Endothelial cell of umbilical vein (primary cell): ENCODE data around the gene FNDC1.

ENCODE experiments used
- EZH2 ChIP-seq: IDR thresholded peaks from 2 replicates; pipeline ENCODE4 v1.6.1; 2012; ENCODE audit warnings: borderline replicate concordance, low read depth, mild to moderate bottlenecking, moderate library complexity, low read length, inconsistent platforms; ENCODE audit not compliant: severe bottlenecking
- FOS ChIP-seq: IDR thresholded peaks from 2 replicates; pipeline ENCODE4 v1.6.1; 2011; ENCODE audit warnings: mild to moderate bottlenecking, low read length, moderate library complexity, borderline replicate concordance; ENCODE audit not compliant: insufficient read depth
- GATA2 ChIP-seq: IDR thresholded peaks from 2 replicates; pipeline ENCODE4 v1.7.0; 2011; ENCODE audit warnings: low read depth, mild to moderate bottlenecking, moderate library complexity, mixed read lengths, low read length; ENCODE audit not compliant: insufficient read length, insufficient read depth
- JUN ChIP-seq: IDR thresholded peaks from 2 replicates; pipeline ENCODE4 v1.6.1; 2011; ENCODE audit warnings: borderline replicate concordance, low read depth; ENCODE audit not compliant: insufficient read length, insufficient read depth
- MYC ChIP-seq: IDR thresholded peaks from one replicate; pipeline ENCODE4 v1.6.1; 2011; ENCODE audit warnings: mild to moderate bottlenecking, low read depth, low read length
- POLR2A ChIP-seq: IDR thresholded peaks from 2 replicates; pipeline ENCODE4 v1.6.1; 2012; ENCODE audit warnings: low read depth, mild to moderate bottlenecking, control low read depth, low read length
- POLR2AphosphoS5 ChIP-seq: IDR thresholded peaks from 2 replicates; pipeline ENCODE4 v1.6.1; 2012; ENCODE audit warnings: low read depth, mild to moderate bottlenecking, control low read depth, low read length, moderate library complexity; ENCODE audit not compliant: insufficient read depth
- TF ChIP-seq, protein P1 (sequence below), 2 donors: IDR thresholded peaks; 1 replicate in 1 of 2; 2 replicates in 1 of 2; pipeline ENCODE4 v1.5.1; 2011; ENCODE audit warnings: low read length in 2 of 2, mild to moderate bottlenecking in 2 of 2, moderate library complexity in 2 of 2, control low read depth in 1 of 2, inconsistent platforms in 1 of 2, low read depth in 1 of 2; ENCODE audit not compliant: insufficient read depth in 1 of 2; ENCODE audit errors: extremely low read depth in 1 of 2
- TF ChIP-seq, protein P2 (sequence below): IDR thresholded peaks from 2 replicates; pipeline ENCODE4 v1.6.1; 2011; ENCODE audit not compliant: insufficient read depth, insufficient read length

DNA sequence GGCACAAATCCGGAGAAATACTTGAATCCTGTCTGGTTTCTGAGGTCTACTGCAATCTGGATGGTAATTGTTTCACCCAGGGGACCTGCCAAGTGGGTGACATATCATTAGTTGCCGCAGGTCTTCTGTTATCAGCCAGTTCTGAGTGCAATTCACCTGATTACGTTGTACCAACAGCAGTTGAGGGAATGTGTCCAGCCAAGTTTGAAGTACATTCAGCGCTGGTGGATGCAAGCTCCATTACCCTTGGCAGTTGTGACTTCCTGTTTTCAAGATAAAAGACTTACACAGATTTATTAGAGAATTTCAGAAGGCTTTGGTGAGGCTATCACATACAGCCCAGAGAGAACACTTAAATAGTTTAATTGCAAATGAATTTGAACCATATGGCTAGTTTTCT lies 42.8 kb downstream of the FNDC1 start:
- TF ChIP-seq POLR2AphosphoS5 (no peak), POLR2A (no peak), GATA2 (no peak), EZH2 (no peak), MYC (no peak), JUN (no peak), FOS (no peak)
- TF ChIP-seq, protein P1, sequence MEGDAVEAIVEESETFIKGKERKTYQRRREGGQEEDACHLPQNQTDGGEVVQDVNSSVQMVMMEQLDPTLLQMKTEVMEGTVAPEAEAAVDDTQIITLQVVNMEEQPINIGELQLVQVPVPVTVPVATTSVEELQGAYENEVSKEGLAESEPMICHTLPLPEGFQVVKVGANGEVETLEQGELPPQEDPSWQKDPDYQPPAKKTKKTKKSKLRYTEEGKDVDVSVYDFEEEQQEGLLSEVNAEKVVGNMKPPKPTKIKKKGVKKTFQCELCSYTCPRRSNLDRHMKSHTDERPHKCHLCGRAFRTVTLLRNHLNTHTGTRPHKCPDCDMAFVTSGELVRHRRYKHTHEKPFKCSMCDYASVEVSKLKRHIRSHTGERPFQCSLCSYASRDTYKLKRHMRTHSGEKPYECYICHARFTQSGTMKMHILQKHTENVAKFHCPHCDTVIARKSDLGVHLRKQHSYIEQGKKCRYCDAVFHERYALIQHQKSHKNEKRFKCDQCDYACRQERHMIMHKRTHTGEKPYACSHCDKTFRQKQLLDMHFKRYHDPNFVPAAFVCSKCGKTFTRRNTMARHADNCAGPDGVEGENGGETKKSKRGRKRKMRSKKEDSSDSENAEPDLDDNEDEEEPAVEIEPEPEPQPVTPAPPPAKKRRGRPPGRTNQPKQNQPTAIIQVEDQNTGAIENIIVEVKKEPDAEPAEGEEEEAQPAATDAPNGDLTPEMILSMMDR (IDR thresholded peaks at IDR 0.05; ENCODE audit: extremely low read depth in 1 of 2, insufficient read depth in 1 of 2, low read depth in 1 of 2, low read length in 2 of 2), result no peak
- TF ChIP-seq, protein P2, sequence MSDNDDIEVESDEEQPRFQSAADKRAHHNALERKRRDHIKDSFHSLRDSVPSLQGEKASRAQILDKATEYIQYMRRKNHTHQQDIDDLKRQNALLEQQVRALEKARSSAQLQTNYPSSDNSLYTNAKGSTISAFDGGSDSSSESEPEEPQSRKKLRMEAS, result no peak
